Measurements from ENCODE around the gene TMEM255A.

DNA sequence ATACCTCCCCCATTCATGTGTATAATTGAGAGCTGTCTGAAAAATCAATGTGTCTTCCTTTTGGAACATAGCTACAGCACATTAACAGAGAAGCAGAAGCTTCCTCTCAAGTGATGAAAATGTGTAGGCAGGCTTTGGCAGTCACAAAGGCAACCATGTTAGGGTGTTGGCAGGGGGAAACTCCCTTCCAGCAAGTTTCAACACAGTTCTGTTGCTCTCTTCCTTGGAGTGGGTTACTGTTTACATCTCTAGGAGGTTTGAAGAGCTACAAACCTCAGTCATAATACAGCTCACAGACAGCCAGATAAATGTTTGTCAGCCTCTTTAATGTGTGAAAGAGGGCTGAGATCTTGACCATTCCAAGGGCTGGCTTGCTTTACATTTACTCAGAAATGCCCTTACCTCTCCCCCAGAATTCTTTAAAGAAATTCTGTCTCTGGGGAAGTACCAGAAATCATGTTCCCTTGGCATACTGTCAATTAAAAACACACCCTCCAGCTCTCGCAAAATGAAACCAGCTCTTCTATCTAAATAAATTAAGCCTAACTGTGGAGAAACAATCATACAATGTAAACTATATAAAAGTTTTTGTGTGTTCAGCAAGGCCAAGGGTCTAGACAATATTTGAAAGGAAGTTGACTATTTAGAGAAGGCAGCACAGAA lies 41.8 kb downstream of the TMEM255A start:
- no peak for TF ChIP-seq EZH2phosphoT487 (IDR thresholded peaks at IDR 0.05; ENCODE audit: unreplicated experiment)
- TF ChIP-seq, protein P1, sequence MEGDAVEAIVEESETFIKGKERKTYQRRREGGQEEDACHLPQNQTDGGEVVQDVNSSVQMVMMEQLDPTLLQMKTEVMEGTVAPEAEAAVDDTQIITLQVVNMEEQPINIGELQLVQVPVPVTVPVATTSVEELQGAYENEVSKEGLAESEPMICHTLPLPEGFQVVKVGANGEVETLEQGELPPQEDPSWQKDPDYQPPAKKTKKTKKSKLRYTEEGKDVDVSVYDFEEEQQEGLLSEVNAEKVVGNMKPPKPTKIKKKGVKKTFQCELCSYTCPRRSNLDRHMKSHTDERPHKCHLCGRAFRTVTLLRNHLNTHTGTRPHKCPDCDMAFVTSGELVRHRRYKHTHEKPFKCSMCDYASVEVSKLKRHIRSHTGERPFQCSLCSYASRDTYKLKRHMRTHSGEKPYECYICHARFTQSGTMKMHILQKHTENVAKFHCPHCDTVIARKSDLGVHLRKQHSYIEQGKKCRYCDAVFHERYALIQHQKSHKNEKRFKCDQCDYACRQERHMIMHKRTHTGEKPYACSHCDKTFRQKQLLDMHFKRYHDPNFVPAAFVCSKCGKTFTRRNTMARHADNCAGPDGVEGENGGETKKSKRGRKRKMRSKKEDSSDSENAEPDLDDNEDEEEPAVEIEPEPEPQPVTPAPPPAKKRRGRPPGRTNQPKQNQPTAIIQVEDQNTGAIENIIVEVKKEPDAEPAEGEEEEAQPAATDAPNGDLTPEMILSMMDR (conservative IDR thresholded peaks at IDR 0.05; ENCODE audit: low read depth in 2 of 2), result no peak
- TF ChIP-seq POLR2AphosphoS5 (IDR thresholded peaks at IDR 0.05; ENCODE audit: low read depth), result no peak
- no peak for TF ChIP-seq EZH2 (IDR thresholded peaks at IDR 0.05; ENCODE audit: low read depth, unreplicated experiment)
- TF ChIP-seq, protein P2, sequence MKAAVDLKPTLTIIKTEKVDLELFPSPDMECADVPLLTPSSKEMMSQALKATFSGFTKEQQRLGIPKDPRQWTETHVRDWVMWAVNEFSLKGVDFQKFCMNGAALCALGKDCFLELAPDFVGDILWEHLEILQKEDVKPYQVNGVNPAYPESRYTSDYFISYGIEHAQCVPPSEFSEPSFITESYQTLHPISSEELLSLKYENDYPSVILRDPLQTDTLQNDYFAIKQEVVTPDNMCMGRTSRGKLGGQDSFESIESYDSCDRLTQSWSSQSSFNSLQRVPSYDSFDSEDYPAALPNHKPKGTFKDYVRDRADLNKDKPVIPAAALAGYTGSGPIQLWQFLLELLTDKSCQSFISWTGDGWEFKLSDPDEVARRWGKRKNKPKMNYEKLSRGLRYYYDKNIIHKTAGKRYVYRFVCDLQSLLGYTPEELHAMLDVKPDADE (IDR thresholded peaks at IDR 0.05), result no peak
- no peak for TF ChIP-seq CREB1 (CRISPR knock-in tag; IDR thresholded peaks at IDR 0.05; ENCODE audit: low read depth)
- no peak for TF ChIP-seq JUNB (IDR thresholded peaks at IDR 0.05; ENCODE audit: unreplicated experiment)
- TF ChIP-seq, protein P3, sequence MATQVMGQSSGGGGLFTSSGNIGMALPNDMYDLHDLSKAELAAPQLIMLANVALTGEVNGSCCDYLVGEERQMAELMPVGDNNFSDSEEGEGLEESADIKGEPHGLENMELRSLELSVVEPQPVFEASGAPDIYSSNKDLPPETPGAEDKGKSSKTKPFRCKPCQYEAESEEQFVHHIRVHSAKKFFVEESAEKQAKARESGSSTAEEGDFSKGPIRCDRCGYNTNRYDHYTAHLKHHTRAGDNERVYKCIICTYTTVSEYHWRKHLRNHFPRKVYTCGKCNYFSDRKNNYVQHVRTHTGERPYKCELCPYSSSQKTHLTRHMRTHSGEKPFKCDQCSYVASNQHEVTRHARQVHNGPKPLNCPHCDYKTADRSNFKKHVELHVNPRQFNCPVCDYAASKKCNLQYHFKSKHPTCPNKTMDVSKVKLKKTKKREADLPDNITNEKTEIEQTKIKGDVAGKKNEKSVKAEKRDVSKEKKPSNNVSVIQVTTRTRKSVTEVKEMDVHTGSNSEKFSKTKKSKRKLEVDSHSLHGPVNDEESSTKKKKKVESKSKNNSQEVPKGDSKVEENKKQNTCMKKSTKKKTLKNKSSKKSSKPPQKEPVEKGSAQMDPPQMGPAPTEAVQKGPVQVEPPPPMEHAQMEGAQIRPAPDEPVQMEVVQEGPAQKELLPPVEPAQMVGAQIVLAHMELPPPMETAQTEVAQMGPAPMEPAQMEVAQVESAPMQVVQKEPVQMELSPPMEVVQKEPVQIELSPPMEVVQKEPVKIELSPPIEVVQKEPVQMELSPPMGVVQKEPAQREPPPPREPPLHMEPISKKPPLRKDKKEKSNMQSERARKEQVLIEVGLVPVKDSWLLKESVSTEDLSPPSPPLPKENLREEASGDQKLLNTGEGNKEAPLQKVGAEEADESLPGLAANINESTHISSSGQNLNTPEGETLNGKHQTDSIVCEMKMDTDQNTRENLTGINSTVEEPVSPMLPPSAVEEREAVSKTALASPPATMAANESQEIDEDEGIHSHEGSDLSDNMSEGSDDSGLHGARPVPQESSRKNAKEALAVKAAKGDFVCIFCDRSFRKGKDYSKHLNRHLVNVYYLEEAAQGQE (IDR thresholded peaks at IDR 0.05; ENCODE audit: unreplicated experiment), result no peak
- no peak for TF ChIP-seq STAT1 (IDR thresholded peaks at IDR 0.05; ENCODE audit: unreplicated experiment)
